Osteoblast (primary cell): Measurements from ENCODE around the gene ZEB1. TPM values are rescaled to one million over a fixed set of nuclear protein-coding genes. Genes with fewer than 3 reads are reported as not detected.
"Not testable (repeated sequence)": the region's sequence is repeated elsewhere in the genome, so short reads cannot be mapped to it uniquely, and the experiment has no call there.

ENCODE experiments used
- DNase-seq: peaks from one replicate; pipeline ENCODE4 v3.0.0; 2011; ENCODE audit warnings: low spot score, mixed read lengths; ENCODE audit not compliant: insufficient read length; ENCODE audit errors: missing footprints
- H2AFZ ChIP-seq: 2 replicates; pipeline ENCODE4 v1.6.0; 2011; ENCODE audit warnings: mild to moderate bottlenecking, low read length
- H3K27ac ChIP-seq: 2 replicates; pipeline ENCODE4 v1.5.1; 2011; ENCODE audit warnings: mild to moderate bottlenecking, low read depth, low read length, moderate library complexity
- H3K27me3 ChIP-seq: 2 replicates; pipeline ENCODE4 v1.6.0; 2012; ENCODE audit warnings: mild to moderate bottlenecking, control low read depth, inconsistent platforms, low read length, moderate library complexity; ENCODE audit not compliant: insufficient read depth
- H3K36me3 ChIP-seq: 2 replicates; pipeline ENCODE4 v1.5.1; 2011; ENCODE audit warnings: mild to moderate bottlenecking, low read length, control low read depth, moderate library complexity; ENCODE audit not compliant: insufficient read depth
- H3K4me1 ChIP-seq: 2 replicates; pipeline ENCODE4 v1.5.1; 2011; ENCODE audit warnings: mild to moderate bottlenecking, low read length, control low read depth, moderate library complexity; ENCODE audit not compliant: insufficient read depth
- H3K4me2 ChIP-seq: 2 replicates; pipeline ENCODE4 v1.6.0; 2011; ENCODE audit warnings: mild to moderate bottlenecking, low read length; ENCODE audit not compliant: insufficient read depth
- H3K4me3 ChIP-seq: fragments of 200-600 bp; sonication (generic); 3 replicates; pipeline ENCODE4 v1.5.1; 2012; ENCODE audit warnings: mild to moderate bottlenecking, low read length, inconsistent platforms; ENCODE audit not compliant: insufficient read depth
- H3K79me2 ChIP-seq: 2 replicates; pipeline ENCODE4 v1.6.0; 2012; ENCODE audit warnings: mild to moderate bottlenecking, low read length, control low read depth, inconsistent platforms; ENCODE audit not compliant: insufficient read depth
- H3K9me3 ChIP-seq: 2 replicates; pipeline ENCODE4 v1.5.1; 2011; ENCODE audit warnings: low read depth, low read length, control low read depth
- H4K20me1 ChIP-seq: 2 replicates; pipeline ENCODE4 v1.6.0; 2012; ENCODE audit warnings: mild to moderate bottlenecking, low read length, control low read depth; ENCODE audit not compliant: insufficient read depth
- CTCF ChIP-seq: IDR thresholded peaks from 2 replicates; pipeline ENCODE4 v1.5.1; 2011; ENCODE audit warnings: mild to moderate bottlenecking, low read depth, low read length, moderate library complexity; ENCODE audit errors: extremely low read depth
- total RNA-seq: library from RNA; depleted of rRNA; stranded (reverse); fragments of >200 nt; gene quantifications from 2 replicates; pipeline ENCODE4 v1.2.3, GENCODE V29; 2012

ZEB1 gene
- total RNA-seq, 1 donor, result 56.1 TPM

DNA sequence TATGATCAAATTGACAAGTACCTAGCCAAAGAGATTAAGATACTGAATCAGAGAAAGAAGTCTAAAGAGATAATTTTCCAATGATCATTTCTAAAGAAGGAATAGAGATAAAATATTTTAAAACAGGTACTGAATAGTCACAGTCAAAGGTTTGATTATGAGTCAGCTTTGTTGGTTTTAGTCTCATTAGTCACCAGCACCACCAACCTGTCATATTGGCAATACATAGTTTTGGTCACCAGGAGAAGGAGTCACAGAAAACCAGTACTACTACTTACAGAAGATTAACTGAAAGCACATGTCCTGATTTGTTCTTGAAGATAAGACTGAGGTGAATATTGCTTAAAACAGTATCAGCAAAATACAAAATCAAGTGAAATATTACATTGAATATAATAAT lies 34.6 kb downstream of the ZEB1 start:
- TF ChIP-seq CTCF, result no peak
- Histone ChIP-seq H4K20me1 (peaks cover 39% of the 10 kb centered on the region), H3K27ac (no peak overlapping the region), H3K79me2 (peaks cover 94% of the 10 kb centered on the region), H3K9me3 (no peaks in the 10 kb centered on the region), H3K36me3 (no peaks in the 10 kb centered on the region), H3K4me2 (no peak overlapping the region), H3K4me3 (no peak overlapping the region), H2AFZ (no peak overlapping the region), H3K4me1 (peaks cover 13% of the 10 kb centered on the region), H3K27me3 (no peaks in the 10 kb centered on the region)
- DNase-seq, result peak; percentile 61

DNA sequence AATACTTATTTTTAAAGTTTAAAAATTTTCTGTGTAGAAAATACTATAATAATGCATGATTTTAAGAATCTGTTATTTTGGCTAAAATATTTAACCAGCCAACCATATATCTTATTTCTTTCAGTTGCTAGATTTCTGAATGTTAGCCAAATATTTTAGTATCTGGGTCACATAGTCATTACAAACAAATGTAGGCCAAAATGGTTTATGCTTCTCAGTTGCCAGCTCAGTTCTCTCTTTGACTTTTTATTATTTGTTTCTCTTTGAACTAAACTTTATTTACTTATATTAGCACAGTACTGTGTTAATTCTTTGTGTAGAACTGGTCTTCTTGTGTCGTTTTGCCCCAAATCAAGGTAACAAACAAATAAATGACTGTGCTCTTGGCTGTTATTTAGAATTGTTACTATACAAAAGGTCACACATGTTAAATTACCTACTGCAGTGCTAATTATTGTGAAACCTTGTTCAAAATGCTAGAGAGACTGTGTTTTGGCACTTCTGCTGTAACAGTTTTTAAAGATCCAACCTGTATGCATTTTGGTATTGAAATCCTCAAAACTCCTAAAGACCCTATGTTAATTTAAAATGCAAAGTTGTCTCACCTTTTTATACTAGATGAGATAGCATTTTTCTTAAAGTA lies 39.8 kb downstream of the ZEB1 start:
- no peaks in the 10 kb centered on the region for H3K36me3 ChIP-seq
- no peak for TF ChIP-seq CTCF
- DNase-seq, result no peak
- peaks cover 12% of the 10 kb centered on the region for H3K4me1 ChIP-seq
- H4K20me1 ChIP-seq, result peaks cover 25% of the 10 kb centered on the region
- H3K4me2 ChIP-seq, result no peak overlapping the region
- no peak overlapping the region for H2AFZ ChIP-seq
- no peak overlapping the region for H3K4me3 ChIP-seq
- H3K79me2 ChIP-seq, result peaks cover 86% of the 10 kb centered on the region
- peak overlapping the region; percentile 3 for H3K27ac ChIP-seq
- no peaks in the 10 kb centered on the region for H3K27me3 ChIP-seq
- no peaks in the 10 kb centered on the region for H3K9me3 ChIP-seq

DNA sequence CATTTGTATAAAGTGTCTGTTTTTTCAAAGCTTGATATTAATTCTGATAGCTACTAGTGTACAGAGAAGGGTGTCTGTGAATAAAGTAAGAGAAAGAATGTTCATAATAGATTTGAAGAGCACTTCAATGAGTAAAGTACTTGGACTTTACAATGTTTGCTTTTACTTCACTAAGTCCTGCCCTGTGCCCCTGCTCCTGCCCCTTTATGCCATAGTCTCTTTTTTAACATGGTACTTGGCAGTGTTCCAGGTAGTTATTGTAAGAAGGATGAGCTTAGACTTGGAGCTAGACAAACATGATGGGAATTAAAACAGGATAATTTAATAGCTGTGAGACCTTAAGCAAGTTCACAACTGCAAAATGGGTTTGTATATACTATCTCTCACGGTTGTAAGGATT lies 41.0 kb downstream of the ZEB1 start:
- Histone ChIP-seq H2AFZ (no peak overlapping the region), H3K27ac (no peak overlapping the region), H3K36me3 (no peaks in the 10 kb centered on the region), H3K4me3 (no peak overlapping the region), H3K27me3 (no peaks in the 10 kb centered on the region), H3K79me2 (peaks cover 84% of the 10 kb centered on the region), H3K9me3 (no peaks in the 10 kb centered on the region), H4K20me1 (peaks cover 22% of the 10 kb centered on the region), H3K4me1 (peaks cover 9% of the 10 kb centered on the region), H3K4me2 (no peak overlapping the region)
- peak; percentile 58 for DNase-seq
- TF ChIP-seq CTCF, result no peak

DNA sequence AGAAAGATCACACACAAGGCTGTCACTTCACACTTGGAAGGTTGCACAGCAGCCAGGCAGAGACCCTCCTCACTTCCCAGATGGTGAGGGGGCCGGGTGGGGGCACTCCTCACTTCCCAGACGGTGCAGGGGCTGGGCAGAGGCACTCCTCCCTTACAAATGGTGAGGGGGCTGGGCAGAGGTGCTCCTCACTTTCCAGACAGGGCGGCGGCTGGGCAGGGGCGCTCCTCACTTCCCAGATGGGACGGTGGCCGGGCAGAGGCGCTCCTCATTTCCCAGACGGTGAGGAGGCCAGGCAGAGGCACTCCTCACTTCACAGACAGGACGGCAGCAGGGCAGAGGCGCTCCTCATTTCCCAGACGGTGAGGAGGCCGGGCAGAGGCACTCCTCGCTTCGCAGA lies 42.5 kb downstream of the ZEB1 start:
- not testable (repeated sequence) for H3K9me3 ChIP-seq, H2AFZ ChIP-seq, DNase-seq, H3K27me3 ChIP-seq, H3K4me3 ChIP-seq, H3K36me3 ChIP-seq, H3K4me2 ChIP-seq, H3K4me1 ChIP-seq, H3K27ac ChIP-seq
- peaks cover 15% of the 10 kb centered on the region for H4K20me1 ChIP-seq
- H3K79me2 ChIP-seq, result peaks cover 82% of the 10 kb centered on the region
